Pons (tissue), 1 donor: ENCODE results near the gene MYOM1.
A peak's percentile ranks its signal among the peaks of the same experiment; 100 is the strongest.

Experiments used
- DNase-seq: peaks from one replicate; pipeline ENCODE4 v3.0.0-alpha.2; 2016; ENCODE audit warnings: low spot score

The MYOM1 gene

DNA sequence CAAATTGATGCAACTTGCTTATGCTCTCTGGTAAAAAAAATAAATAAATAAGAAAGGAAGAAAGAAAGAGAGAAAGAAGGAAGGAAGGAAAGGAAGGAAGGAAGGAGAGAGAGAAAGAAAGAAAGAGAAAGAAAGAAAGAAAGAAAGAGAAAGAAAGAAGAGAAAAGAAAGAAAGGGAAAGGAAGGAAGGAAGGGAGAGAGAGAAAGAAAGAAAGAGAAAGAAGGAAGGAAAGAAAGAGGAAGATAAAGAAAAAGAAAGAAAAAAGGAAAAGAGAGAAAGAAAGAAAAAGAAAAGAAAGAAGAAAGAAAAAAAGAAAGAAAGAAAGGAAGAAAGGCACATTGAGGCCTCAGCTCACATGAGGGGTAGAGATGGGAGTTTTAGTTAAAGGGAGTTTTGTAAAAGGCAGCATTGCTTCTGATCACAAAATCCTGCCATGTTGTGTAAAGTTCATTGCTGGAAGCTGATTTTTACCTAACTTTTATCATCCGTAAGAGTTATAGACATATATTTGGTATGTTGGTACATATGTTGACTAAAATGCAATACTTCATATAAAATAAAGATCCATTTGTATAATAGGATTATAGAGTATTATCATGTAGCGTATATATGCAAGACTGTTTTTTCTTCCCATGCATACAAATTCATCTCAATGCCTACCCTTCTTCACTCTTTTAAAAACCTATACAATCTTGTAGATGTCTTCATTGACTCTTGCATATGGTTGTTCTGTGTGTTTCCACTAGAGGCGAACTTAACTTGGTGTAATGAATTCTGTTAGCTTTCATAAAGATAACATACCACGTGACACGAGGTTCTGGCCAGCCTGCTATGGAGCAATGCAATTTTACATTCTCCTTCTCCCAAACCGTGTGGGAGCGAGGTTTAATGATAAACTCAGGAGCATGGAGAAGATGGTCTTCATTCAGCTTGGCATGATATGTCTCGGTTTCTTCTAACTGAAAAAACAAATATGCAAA, 32.8 kb downstream of the MYOM1 start:
- DNase-seq: no peak

GRCh38 chr18:3184275-3184963, 35.3 kb downstream of the MYOM1 start:
- DNase-seq: no peak

DNA sequence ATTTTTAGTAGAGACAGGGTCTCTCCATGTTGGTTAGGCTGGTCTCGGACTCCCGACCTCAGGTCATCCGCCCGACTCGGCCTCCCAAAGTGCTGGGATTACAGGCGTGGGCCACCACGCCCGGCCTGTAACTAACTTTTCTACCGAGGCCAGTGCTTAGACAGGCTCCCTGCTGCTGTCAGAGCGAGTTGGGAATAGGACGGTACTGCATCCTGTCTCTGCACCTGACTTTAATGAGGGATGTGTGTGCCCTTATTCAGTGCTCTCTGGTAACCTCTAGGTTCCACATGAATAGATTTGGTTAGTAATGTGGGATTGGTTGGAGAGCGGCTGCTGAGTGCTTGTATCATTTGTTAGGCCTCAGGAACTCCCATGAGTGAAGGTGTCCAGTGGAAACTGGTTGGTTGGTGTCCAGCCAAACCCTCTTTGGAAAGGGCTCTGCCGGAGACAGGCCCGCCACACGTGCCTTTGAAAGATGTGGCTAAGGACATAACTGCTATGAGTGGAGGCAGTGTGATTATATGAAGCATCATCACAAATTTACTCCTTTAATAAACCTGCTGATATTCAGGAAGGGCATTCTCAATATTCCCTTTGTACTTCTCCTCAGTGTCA, 36.6 kb downstream of the MYOM1 start:
- no peak for DNase-seq

GRCh38 chr18:3180325-3180724, 39.4 kb downstream of the MYOM1 start:
- no peak for DNase-seq

GRCh38 chr18:3179430-3180089, 40.2 kb downstream of the MYOM1 start:
- no peak for DNase-seq

DNA sequence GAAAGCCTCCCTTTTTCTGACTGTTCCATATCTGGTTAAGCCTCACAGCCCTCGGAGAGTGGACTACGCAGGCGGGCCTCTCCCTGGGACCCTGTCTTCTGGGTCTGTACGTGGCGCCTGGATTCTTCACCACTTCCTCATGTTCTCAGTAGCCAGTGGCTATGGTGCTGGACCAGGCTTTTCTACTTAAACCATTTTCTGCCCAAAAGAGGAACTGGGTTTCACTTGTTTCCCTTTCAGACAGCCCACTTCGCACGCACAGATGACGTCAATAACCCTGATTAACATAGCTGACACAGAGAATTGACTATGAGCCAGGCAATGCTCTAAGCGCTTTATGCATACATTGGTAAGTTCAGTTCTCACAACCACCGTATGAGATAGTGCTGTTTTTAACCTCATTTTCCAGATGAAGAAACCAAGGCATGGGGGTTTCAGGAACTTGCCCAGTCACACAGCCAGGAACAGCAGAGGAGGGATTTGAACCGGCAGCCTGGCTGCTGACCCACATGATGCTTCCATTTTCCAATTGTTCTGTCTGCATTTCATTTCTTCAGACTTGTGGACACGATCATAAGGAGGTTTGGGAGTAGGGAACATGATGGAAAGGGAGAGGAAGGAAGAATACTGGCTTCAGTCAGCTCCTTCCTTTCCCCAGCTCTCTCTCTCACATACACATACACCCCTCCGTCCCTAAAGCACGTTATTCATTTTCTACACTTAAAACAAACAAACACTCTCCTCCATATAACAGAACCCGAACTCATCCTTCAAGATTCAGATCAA, 41.7 kb downstream of the MYOM1 start:
- DNase-seq: peak; percentile 91

DNA sequence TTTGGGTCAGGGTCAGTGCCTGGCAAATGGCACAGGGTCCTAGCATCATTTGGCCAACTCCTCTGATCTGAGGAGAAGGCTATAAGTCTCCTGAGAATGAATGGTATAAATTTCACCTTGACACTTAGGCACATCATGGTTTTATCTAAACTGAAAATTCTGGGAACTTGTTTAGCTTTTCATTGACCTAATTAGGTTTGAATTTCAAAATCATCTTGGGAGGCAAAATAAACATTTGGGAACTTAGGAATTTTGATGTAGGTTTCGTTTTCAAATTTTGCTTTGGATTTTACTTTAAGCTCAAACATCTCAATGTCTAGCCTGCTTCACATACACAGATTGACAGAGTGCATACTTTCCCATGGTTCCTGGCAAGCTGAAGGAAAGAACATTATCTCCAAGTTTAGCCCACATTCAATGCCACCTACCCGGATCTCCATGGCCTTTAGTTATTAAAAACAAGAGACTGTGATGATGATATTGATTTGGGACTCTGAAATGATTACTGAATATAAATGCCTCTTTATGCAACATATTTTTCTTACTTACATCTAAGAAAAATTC, 44.5 kb downstream of the MYOM1 start:
- no peak for DNase-seq

DNA sequence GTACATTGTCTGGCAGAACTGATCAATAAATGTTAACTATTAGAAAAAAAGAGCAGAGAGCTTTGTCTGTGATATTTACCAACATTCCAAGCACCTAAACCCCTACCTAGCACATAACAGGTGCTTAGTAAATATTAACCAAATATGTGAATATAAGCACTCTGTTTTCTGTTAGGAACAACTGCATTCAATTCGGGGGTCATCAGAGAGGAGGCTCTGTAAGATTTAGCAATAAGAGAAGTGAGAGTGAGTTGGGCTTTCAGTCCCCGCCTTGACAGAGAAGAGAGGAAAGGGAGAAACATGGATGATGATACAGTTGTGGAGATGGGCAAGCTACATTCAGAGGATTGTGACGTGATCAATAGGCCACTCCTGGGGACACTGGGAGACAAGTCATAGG, 47.7 kb downstream of the MYOM1 start:
- no peak for DNase-seq

DNA sequence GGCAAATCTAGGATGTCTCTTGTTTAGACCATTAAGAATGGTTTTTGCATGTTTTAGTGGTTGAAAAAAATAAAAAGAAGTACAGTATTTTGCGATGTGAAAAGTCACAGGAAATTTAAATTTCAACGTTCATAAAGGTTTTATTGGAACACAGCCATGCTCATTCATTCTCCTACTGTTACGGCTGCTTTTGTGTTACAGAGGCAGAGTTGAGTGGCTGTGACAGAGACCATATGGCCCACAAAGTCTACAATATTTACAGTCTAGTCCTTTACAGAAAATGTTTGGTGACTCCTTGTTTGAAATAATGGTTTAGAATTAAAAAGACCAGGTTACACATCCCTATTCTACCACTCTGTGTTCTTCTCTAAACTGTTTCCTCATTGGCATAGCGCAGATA, 48.1 kb downstream of the MYOM1 start:
- DNase-seq: no peak

- no peak for DNase-seq
Measured at GRCh38 chr18:3170441-3171161, 49.2 kb downstream of the MYOM1 start.

DNA sequence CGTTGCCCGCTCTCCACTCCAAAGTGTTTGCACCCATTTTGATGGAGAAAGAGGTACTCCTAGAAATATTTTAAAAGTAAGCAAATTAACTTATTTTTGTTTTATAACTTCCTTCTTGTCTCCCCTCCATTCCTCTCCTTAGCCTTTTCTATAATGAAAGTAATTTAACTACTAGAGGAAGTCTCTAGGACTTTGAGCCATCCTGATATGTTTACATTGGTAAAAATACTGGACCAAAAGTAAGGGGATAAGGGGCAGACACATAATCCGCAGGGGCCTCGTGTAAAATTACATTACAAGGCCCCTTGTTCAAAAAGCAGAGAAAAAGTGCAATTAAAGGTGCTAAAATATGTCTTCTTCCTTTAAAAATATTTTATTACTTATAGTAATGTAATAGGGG, 55.4 kb downstream of the MYOM1 start:
- DNase-seq: no peak

GRCh38 chr18:3163968-3164367, 55.8 kb downstream of the MYOM1 start:
- no peak for DNase-seq

DNA sequence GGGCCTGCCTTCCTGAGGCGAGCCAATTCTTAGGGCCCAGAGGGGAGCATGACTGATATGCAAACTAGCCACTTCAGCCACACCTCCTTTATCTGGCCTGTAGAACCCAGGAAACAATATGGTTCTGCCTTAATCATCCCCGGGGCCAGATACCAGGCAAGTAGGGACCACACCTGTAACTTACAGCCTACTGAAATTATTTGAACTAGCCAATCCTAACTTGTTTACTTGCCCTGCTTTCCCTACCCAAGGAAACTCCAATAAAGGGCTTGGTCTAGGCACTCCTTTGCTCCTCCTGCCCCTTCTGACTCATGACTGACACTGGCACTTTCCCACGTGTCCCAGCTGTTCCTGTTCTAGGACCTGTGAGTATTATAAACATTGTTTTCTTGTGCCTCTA, 57.6 kb downstream of the MYOM1 start:
- no peak for DNase-seq

- no peak for DNase-seq
Measured at GRCh38 chr18:3159830-3160229, 59.9 kb downstream of the MYOM1 start.

DNA sequence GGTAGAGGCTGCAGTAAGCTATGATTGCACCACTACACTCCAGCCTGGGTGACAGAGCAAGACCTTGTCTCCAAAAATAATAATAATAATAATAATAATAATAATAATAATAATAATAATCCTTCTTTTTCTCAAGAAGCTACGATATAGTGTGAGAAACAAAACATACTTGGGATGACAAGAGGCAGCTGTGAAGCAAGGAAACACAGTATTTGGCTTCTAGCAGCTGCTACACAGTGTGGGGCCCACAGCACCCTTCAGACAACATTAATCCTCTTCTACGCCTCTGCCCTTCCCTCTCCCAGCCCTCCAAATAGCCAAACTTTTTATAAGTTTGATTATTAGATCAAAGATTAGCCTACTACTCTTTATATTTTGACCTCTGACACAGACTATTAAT, 62.2 kb downstream of the MYOM1 start:
- no peak for DNase-seq

DNA sequence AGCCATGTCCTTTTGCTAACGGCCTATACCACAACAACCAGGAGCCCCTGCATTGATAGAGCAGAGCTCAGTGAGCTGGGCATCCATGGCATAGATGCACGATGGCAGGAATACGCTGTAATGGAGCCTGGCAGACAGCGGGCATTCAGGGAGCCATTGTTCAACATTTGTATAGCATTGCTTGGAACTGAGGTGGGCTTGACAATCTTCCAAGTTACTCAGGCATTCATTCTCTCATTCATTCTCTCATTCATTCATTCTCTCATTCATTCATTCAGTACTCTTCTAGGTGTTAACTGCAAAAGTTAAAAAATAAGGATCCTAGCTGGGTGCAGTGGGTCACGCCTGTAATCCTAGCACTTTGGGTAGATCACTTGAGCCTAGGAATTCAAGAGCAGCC, 62.7 kb downstream of the MYOM1 start:
- no peak for DNase-seq

GRCh38 chr18:3156325-3156640, 63.5 kb downstream of the MYOM1 start:
- DNase-seq: no peak

DNA sequence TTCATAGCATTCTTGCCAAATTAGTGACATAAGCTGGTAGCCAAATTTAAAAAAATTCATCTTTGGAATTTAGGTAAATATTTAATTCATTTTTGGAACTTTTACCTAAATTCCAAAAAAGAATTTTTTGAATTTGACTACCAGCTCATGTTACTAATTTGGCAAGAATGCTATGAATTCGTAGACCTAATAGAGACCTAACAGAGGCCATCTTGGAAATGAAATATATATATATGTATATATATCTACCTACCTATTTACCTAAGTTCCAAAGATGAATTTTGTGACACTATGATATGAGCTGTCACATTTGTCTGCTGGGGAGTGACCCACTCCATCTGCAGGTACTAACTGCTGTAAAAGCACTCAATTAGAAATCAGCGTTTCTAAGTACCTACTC, 65.6 kb downstream of the MYOM1 start:
- DNase-seq: no peak

- no peak for DNase-seq
Measured at GRCh38 chr18:3153107-3153704, 66.6 kb downstream of the MYOM1 start.

DNA sequence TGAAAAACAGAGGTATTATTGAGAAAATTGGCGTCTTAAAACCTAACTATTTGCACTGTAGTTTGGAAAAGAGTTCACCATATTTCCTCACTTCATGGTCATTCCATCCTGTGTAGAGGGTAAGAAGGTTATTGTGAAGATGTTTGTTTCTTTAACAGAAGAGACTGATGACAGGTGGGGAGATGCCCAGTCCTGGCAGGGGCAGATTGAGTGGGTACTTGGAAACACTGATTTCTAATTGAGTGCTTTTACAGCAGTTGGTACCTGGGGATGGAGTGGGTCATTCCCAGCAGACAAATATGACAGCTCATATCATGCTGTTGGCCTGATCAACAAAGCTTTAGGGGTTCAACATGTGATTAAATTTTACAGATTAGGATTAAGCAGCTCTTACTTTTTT, 67.5 kb downstream of the MYOM1 start:
- no peak for DNase-seq
